ENCODE measurements around the gene OSBPL2. TPM values are rescaled to one million over a fixed set of nuclear protein-coding genes. Genes with fewer than 3 reads are reported as not detected.

Gene OSBPL2
- total and polyA plus RNA-seq, 9 of the 15 experiments (the other 6 are each of a cell fraction or from before 2014, with no cell fraction given), result 2.5 to 25.6 (median 14.1) TPM

GRCh38 chr20:62234339-62234738, 4.0 kb upstream of the OSBPL2 start:
- no peak for ATAC-seq
- Histone ChIP-seq H4K20me1 (replicated peaks; ENCODE audit: control insufficient read depth, insufficient read depth, low read length) (peaks cover 1% of the 10 kb centered on the region; the same call in 1 of the 2 replicates), H3K4me3 (no peak overlapping the region), H3K27me3 (ENCODE audit: control insufficient read depth in 2 of 2, insufficient read depth in 2 of 2, low read length in 2 of 2) (no peaks in the 10 kb centered on the region), H3K9ac (ENCODE audit: insufficient read depth in 1 of 2, low read depth in 2 of 2, low read length in 2 of 2) (peak overlapping the region in 1 of 2 experiments; percentile 60; a peak in 1 of 4 replicates), H3K9me3 (replicated peaks; ENCODE audit: control insufficient read depth, insufficient read depth, low read depth, low read length) (peaks cover 6% of the 10 kb centered on the region; the same call in 1 of the 2 replicates), H3K4me2 (ENCODE audit: insufficient read depth, low read length) (no peak overlapping the region), H3K4me1 (replicated peaks in 1 of 2; ENCODE audit: control insufficient read depth in 2 of 2, insufficient read depth in 2 of 2, low read length in 2 of 2) (peaks cover 10 to 46% of the 10 kb centered on the region in 2 experiments; a peak in 4 of 5 replicates), H2AFZ (ENCODE audit: low read depth, low read length) (no peak overlapping the region), H3K27ac (ENCODE audit: extremely low read depth, low read depth, low read length) (no peak overlapping the region), H3K36me3 (ENCODE audit: control insufficient read depth, insufficient read depth, low read length) (no peaks in the 10 kb centered on the region), H3K79me2 (ENCODE audit: control insufficient read depth, insufficient read depth, low read length) (peaks cover 6% of the 10 kb centered on the region), H3K9me1 (ENCODE audit: control insufficient read depth, insufficient read depth, low read length) (peaks cover 11% of the 10 kb centered on the region)
- DNase-seq (ENCODE audit: extremely low read depth in 1 of 4, low spot score in 3 of 4), result no peak
- in situ Hi-C loops (cut with MboI), result no loop called here
- ChIA-PET CTCF (ENCODE audit: low intra/inter-chr PET ratio) (no interaction called here), POLR2A (interaction anchor here (0.9 to 1.5 kb wide), 3 partner anchors 9 to 13 kb away, joined by 3 to 4 read pairs (median 3); no protein-coding TSS in a partner anchor)
- whole genome bisulfite sequencing (ENCODE audit: insufficient coverage, low coverage, missing lambda C conversion rate), result 40% methylated on average over 5 of the region's 5 CpGs
- TF ChIP-seq ZNF699 (CRISPR knock-in tag; IDR thresholded peaks at IDR 0.05; ENCODE audit: insufficient replicate concordance) (no peak), ELK3 (CRISPR knock-in tag; IDR thresholded peaks at IDR 0.05) (no peak), SIN3B (IDR thresholded peaks at IDR 0.05; ENCODE audit: low read depth) (no peak), ZNF165 (CRISPR knock-in tag; IDR thresholded peaks at IDR 0.05; ENCODE audit: borderline replicate concordance) (no peak), MEIS2 (IDR thresholded peaks at IDR 0.05; ENCODE audit: partially characterized antibody) (no peak), ZNF212 (CRISPR knock-in tag; IDR thresholded peaks at IDR 0.05) (no peak)
- TF ChIP-seq, protein P1, sequence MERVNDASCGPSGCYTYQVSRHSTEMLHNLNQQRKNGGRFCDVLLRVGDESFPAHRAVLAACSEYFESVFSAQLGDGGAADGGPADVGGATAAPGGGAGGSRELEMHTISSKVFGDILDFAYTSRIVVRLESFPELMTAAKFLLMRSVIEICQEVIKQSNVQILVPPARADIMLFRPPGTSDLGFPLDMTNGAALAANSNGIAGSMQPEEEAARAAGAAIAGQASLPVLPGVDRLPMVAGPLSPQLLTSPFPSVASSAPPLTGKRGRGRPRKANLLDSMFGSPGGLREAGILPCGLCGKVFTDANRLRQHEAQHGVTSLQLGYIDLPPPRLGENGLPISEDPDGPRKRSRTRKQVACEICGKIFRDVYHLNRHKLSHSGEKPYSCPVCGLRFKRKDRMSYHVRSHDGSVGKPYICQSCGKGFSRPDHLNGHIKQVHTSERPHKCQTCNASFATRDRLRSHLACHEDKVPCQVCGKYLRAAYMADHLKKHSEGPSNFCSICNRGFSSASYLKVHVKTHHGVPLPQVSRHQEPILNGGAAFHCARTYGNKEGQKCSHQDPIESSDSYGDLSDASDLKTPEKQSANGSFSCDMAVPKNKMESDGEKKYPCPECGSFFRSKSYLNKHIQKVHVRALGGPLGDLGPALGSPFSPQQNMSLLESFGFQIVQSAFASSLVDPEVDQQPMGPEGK (CRISPR knock-in tag; IDR thresholded peaks at IDR 0.05; ENCODE audit: borderline replicate concordance), result no peak
- FAIRE-seq, result no peak
- intact Hi-C loops (cut with micrococcal nuclease), result no loop called here
- BruUV-seq (replicated peaks), result no TSS peak

Measured in K562 (cell line).